Ramos (cell line): ENCODE results near the gene TUBA1A.
"Not testable (repeated sequence)": the region's sequence is repeated elsewhere in the genome, so short reads cannot be mapped to it uniquely, and the experiment has no call there.

Source experiments
- in situ Hi-C: fragments of 300-500 bp; cut with MboI; formaldehyde crosslinking; loops from one replicate; pipeline ENCODE4 v1.14.3; 2022; ENCODE audit warnings: low sequenced_read_pairs; ENCODE audit not compliant: unreplicated experiment

TUBA1A gene

GRCh38 chr12:49161092-49161795 lies 27.6 kb downstream of the TUBA1A start:
- in situ Hi-C loops = no loop called here

DNA sequence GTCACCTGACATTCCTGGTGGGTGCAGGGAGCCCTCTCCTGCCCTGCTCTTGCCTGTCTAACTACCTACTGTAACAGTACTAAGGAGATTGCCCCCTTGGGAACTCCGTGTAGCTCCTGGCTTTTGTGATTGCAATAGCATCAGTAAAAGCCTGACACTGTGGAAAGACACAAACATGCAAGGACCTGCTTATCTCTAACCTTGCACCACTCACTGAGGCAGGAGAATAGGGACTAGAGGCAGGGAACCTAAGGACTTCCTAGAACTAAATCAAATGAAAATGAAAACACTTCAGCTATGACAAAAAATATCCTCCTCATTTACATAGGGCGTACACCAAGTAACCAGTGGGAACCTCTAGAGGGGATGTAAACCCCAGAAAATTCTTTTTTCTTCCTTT lies 28.5 kb downstream of the TUBA1A start:
- in situ Hi-C loops = no loop called here

- in situ Hi-C loops = no loop called here
Observed at GRCh38 chr12:49154221-49154620, 34.7 kb downstream of the TUBA1A start.

DNA sequence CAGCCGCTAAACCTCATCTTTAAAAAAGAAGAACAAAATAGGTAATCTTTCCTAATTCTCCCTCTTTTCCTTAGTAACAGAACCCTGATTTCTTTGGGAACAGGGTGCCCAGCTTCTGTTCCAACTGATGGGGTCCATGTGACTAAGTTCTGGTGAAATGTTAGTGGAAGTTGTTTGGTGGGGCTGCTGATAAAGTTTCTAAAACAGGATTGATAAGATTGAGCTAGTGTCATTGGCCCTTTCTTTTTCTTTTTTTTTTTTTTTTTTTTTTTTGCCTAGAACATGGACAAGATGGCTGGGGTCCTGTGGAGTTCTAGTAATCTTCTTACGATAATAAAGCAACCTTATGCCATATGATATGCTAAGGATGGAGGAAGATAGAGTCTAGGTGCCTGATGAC lies 41.5 kb downstream of the TUBA1A start:
- in situ Hi-C loops = no loop called here

DNA sequence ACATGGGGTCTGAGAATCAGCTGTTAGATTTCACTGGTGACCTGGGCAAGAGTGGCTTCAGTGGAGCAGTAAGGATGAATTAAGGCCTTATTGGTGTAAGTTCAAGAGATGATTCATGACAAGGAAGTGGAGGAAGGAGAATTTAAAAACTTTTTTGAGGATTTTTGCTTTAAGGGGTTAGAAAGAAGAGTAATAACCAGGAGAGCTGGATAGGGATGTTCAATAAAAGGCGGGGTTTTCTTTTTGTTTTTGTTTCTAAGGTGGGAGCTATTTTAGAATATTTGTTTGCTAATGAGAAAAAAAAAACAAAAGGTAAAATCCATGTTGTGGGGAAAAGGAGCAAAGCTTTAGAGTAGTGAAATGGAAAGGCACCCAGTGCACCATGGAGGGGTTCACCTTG lies 42.5 kb downstream of the TUBA1A start:
- in situ Hi-C loops = no loop called here

DNA sequence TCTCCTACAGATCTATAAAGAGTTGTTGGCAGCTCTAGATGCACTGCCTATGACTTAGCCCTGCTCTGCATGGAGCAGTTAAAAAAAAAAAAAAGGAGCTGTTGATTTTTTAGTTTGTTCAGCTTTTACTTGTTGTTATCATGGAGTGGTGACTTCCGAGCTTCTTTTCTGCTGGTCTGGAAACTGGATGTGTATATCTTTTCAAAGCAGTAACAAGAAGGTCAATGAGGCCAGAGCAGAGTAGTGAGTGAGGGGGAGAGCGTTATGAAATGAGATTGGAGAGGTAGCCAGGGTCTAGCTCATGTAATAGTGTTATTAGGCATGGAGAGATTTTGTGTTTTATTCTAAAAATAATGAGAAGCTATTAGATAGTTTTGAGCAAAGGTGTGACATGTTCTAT lies 44.5 kb downstream of the TUBA1A start:
- in situ Hi-C loops = no loop called here

GRCh38 chr12:49138999-49139398 lies 49.9 kb downstream of the TUBA1A start:
- in situ Hi-C loops = no loop called here

DNA sequence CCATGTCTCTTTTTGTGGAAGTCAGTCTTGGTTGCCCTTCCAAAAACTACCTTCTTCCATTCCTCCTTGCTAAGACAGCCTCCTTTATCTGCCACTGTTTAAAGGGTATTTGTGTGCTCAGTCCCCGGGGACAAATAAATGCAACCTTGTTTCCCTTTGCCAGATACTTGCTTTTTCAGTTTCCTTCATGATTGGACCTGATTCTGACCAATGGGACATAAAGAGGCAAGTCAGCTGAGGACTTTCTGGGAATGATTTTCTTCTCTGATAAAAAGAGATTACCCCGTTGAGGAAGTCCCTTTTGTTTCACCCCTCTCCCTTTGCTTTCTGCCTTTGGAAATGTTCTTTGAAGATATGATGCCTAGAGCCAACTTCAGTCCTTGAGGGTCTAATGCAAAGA lies 50.3 kb downstream of the TUBA1A start:
- in situ Hi-C loops = no loop called here

DNA sequence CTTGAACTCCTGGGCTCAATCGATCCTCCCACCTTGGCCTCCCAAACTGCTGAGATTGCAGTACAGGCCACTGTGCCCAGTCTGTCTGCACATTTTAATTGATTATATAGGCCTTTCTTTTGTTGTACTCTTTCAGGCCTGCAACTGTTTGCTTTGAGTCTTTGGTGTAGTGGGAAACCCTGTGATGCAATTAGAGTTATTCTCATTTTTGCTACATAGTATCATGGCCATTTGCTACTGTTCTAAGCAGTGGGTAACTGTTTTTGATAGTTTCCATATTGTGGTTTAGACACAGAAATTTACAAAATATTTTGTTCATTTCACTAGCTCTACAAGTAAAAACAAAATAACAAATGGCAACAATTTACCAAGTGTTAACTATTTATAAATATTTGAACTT lies 51.4 kb downstream of the TUBA1A start:
- in situ Hi-C loops = no loop called here

DNA sequence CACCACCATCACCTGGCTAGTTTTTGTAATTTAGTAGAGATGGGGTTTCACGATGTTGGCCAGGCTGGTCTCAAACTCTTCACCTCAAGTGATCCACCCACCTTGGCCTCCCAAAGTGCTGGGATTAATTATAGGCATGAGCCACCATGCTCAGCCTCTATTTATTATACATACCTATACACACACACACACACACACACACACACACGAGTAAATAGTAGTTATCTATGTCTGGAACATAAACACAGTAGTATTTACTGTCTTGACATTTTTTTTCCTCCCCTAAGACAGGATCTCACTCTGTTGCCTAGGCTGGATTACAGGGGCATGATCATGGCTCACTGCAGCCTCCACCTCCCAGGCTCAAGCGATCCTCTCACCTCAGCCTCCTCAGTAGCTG lies 51.9 kb downstream of the TUBA1A start:
- in situ Hi-C loops = not testable (repeated sequence)
